Neural cell (in vitro differentiated cells): ENCODE measurements around the gene RNF215.

ENCODE experiments used
- TAF1 ChIP-seq: IDR thresholded peaks from 2 replicates; pipeline ENCODE4 v1.6.1; 2012; ENCODE audit warnings: low read depth
- TF ChIP-seq, protein P1 (sequence below): fragments of 450-650 bp; IDR thresholded peaks from 2 replicates; pipeline ENCODE4 v1.5.1; 2014; ENCODE audit warnings: antibody characterized with exemption, mild to moderate bottlenecking, moderate library complexity; ENCODE audit not compliant: poor library complexity, severe bottlenecking

DNA sequence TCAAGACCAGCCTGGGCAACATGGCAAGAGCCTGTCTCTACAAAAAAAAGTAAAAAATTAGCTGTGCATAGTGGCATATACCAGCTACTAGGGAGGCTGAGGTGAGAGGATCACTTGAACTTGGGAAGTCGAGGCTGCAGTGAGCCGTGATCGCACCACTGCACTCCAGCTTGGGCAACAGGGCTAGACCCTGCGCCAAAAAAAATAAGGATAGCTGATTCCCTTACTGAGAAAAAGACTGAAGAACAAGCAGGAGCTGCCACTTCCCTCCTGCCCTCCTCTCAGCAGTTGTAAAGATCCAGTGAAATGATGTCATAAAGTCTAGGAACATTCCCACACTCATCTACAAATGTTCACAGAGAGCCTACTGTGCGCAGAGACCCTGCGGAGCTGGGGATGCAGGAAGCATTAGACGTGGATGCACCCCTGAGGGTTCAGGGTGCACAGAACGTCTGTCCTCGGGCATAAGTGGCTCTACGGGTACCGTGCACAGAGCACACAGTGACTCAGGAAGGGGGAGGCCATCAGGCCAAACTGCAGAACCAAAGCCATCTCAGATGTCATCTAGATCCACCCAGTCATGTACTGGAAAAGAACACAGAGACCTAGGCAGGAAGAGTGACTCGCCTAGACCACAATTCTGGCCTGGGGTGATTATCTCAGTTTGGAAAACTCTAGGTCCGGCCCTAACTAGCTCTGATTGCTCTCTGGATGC lies 21.3 kb upstream of the RNF215 start:
- TF ChIP-seq, protein P1, sequence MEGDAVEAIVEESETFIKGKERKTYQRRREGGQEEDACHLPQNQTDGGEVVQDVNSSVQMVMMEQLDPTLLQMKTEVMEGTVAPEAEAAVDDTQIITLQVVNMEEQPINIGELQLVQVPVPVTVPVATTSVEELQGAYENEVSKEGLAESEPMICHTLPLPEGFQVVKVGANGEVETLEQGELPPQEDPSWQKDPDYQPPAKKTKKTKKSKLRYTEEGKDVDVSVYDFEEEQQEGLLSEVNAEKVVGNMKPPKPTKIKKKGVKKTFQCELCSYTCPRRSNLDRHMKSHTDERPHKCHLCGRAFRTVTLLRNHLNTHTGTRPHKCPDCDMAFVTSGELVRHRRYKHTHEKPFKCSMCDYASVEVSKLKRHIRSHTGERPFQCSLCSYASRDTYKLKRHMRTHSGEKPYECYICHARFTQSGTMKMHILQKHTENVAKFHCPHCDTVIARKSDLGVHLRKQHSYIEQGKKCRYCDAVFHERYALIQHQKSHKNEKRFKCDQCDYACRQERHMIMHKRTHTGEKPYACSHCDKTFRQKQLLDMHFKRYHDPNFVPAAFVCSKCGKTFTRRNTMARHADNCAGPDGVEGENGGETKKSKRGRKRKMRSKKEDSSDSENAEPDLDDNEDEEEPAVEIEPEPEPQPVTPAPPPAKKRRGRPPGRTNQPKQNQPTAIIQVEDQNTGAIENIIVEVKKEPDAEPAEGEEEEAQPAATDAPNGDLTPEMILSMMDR: no peak
- no peak for TF ChIP-seq TAF1
